ENCODE results near the gene GRAMD2B.
"Not testable (repeated sequence)": the region's sequence is repeated elsewhere in the genome, so short reads cannot be mapped to it uniquely, and the experiment has no call there.

GRAMD2B gene
- 5.0 to 9.6 reads per million in 2 donors for total RNA-seq

- peak; percentile 22 to 85 (median 52) for DNase-seq
These were observed at the start of gene GRAMD2B for GRCh38 chr5:126422994-126423788. Gene GRAMD2B, plus strand, starts transcription at chr5:126423409. Its CDS starts 198 bp downstream, at chr5:126423607.

- DNase-seq: no peak
These were observed 49.1 kb upstream of the GRAMD2B start for GRCh38 chr5:126374109-126374416.

- DNase-seq: no peak
These were observed 46.8 kb upstream of the GRAMD2B start for GRCh38 chr5:126376443-126376842.

- DNase-seq: no peak
These were observed 45.8 kb upstream of the GRAMD2B start for GRCh38 chr5:126377424-126377823.

- DNase-seq: not testable (repeated sequence)
These were observed 42.9 kb upstream of the GRAMD2B start for GRCh38 chr5:126380316-126380715.

GRCh38 chr5:126383246-126383645, 40.0 kb upstream of the GRAMD2B start:
- no peak for DNase-seq

- DNase-seq: no peak
These were observed 39.4 kb upstream of the GRAMD2B start for GRCh38 chr5:126383776-126384175.

- no peak for DNase-seq
These were observed 38.2 kb upstream of the GRAMD2B start for GRCh38 chr5:126384985-126385384.

GRCh38 chr5:126385524-126386502, 37.4 kb upstream of the GRAMD2B start:
- DNase-seq: no peak

GRCh38 chr5:126389179-126389578, 34.0 kb upstream of the GRAMD2B start:
- no peak for DNase-seq

GRCh38 chr5:126390051-126390450, 33.2 kb upstream of the GRAMD2B start:
- no peak for DNase-seq

GRCh38 chr5:126391386-126391785, 31.8 kb upstream of the GRAMD2B start:
- no peak for DNase-seq

- DNase-seq: no peak
These were observed 28.9 kb upstream of the GRAMD2B start for GRCh38 chr5:126394211-126394788.

GRCh38 chr5:126395198-126395597, 28.0 kb upstream of the GRAMD2B start:
- DNase-seq: no peak

GRCh38 chr5:126395605-126396004, 27.6 kb upstream of the GRAMD2B start:
- no peak for DNase-seq

- DNase-seq: not testable (repeated sequence)
These were observed 26.5 kb upstream of the GRAMD2B start for GRCh38 chr5:126396721-126397120.

GRCh38 chr5:126398791-126399190, 24.4 kb upstream of the GRAMD2B start:
- DNase-seq: no peak

- no peak for DNase-seq
These were observed 22.5 kb upstream of the GRAMD2B start for GRCh38 chr5:126400621-126401251.

GRCh38 chr5:126402621-126403555, 20.3 kb upstream of the GRAMD2B start:
- DNase-seq: no peak

- DNase-seq: no peak
These were observed 19.3 kb upstream of the GRAMD2B start for GRCh38 chr5:126403876-126404275.

- DNase-seq: no peak
These were observed 12.6 kb upstream of the GRAMD2B start for GRCh38 chr5:126410623-126411022.

GRCh38 chr5:126413856-126414255, 9.4 kb upstream of the GRAMD2B start:
- DNase-seq: no peak

All from T-helper 2 cell (primary cell).